Hematopoietic multipotent progenitor cell (in vitro differentiated cells): ENCODE data around the gene ACTN4. TPM values are rescaled to one million over a fixed set of nuclear protein-coding genes. Genes with fewer than 3 reads are reported as not detected.

Experiments
- DNase-seq, 3 donors: peaks; one replicate each; pipeline ENCODE4 v3.0.0-alpha.2; 2011 to 2015; ENCODE audit warnings: low read depth in 2 of 3, low spot score in 2 of 3
- total RNA-seq: library from RNA; depleted of rRNA; stranded (reverse); fragments of >200 nt; gene quantifications from one replicate; pipeline ENCODE4 v1.2.3, GENCODE V29; 2012

The ACTN4 gene
- total RNA-seq, 1 donor = 264 TPM

- no peak for DNase-seq
Measured at GRCh38 chr19:38676023-38676877, 28.8 kb downstream of the ACTN4 start.

DNA sequence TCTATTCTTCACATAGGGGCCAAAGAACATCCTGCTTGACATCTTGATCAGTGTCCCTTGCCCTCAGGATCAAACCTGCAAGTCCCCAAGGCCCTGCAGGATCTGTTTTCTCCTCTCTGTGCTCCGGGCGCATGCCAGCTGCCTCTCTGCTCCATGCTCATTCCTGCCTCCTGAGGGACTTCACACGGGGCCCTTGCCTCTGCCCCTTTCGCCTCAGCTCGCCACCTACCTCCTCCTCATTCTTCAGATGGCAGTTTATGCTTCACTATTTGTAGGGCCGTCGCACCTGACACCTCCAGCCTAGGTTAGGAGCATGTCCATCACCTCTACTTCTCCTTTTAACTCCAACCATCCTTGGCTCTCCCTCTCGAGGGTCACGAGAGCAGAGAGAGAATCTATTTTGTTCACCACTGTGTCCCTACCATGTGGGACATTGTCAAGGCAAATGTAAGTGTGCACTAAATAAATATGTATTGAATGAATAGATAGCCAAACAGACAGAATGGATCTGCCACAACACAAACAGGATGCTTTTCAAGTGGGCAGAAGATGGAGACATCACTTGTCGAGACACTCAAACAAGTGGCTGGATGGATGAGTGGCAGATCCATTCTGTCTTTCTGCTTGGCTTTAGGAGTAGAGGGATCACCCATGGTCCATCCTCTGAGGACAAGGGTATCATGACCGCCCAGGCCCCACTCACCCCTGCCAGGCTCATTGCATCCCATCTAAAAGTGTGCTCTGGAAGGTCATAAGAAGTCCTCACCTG lies 29.6 kb downstream of the ACTN4 start:
- no peak for DNase-seq

- DNase-seq = no peak
Measured at GRCh38 chr19:38678217-38678890, 30.9 kb downstream of the ACTN4 start.

GRCh38 chr19:38678891-38679494 lies 31.5 kb downstream of the ACTN4 start:
- no peak for DNase-seq

DNA sequence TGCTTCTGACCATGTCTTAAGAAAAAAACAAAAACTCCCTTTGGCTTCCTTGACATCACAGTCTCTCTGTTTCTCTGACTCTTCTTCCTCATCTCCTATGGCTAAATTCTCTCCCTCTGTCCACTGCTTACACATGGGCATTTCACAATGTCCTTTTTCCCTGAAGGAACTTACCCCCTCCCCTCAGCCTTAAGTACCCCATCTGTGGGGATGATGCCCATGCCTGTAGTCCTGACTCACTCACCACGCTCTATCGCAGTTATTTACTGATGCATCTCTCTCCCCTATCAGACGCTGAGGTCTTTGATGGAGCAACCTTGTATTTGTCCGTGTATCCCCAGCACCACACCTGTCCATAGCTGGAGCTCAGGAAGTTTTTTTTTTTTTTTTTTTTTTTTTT lies 32.4 kb downstream of the ACTN4 start:
- no peak for DNase-seq

DNA sequence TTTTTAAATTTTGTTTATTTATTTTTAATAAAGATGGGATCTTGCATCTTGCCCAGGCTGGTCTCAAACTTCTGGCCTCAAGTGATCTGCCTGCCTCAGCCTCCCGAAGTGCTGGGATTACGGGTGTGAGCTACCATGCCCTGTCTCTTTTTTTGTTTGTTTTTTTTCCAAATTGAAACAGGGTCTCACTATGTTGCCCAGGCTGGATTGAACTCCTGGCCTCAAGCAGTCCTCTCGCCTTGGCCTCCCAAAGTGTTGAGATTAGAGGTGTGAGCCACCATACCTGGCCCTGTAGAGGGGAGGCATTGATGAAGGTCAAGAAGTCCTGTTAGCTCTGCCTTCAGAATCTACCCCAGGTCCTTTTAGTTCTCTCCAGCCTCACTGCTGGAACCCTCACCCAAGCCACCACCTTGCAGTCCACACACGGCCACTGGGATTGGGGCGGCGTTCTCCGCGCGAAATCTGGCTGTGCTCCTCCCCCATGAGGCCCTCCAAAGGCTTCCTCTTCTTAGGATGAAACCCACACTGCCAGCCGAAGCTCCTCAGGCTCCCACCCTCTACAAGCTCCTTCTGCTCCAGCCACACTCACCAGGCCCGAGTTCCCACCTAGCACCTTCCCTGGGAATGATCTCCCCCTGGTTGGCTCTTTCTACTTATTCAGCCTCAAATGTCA lies 34.9 kb downstream of the ACTN4 start:
- DNase-seq = no peak

GRCh38 chr19:38682872-38683392 lies 35.5 kb downstream of the ACTN4 start:
- no peak for DNase-seq

DNA sequence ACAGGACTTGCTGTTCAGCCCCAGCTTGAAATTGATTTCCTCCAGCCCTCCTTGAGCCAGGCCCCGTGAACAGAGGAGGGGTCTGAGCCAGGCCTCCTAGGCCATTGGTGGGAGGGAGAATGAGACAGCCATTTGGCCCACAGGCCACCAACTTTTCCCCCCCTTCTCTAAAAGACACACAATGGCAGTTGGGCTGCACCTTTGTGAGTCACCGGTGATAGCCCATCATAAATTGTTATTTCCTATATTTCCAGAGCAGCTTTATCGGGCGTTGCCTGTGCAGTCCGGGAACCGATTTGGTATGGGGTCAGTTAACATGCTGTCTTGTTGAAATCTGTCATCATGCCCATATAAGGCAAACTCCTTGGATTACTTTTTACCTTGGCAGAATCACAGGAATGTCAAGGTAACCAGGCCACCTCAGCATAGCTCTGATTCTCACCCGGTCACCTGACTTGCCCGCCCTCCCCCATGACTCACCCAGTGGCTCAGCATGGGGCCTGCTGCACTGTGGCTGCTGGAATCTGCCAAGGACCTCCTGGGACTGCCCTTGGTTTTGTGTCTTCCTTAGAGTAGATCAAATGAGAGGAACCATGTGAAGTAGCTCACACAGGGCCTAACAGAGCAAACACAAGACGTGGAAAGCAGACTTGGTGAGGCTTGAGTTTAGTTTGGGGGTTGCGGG lies 36.1 kb downstream of the ACTN4 start:
- DNase-seq = peak in 2 of 3 donors; percentile 84 to 88

- DNase-seq = no peak
Measured at GRCh38 chr19:38684078-38684861, 36.8 kb downstream of the ACTN4 start.

DNA sequence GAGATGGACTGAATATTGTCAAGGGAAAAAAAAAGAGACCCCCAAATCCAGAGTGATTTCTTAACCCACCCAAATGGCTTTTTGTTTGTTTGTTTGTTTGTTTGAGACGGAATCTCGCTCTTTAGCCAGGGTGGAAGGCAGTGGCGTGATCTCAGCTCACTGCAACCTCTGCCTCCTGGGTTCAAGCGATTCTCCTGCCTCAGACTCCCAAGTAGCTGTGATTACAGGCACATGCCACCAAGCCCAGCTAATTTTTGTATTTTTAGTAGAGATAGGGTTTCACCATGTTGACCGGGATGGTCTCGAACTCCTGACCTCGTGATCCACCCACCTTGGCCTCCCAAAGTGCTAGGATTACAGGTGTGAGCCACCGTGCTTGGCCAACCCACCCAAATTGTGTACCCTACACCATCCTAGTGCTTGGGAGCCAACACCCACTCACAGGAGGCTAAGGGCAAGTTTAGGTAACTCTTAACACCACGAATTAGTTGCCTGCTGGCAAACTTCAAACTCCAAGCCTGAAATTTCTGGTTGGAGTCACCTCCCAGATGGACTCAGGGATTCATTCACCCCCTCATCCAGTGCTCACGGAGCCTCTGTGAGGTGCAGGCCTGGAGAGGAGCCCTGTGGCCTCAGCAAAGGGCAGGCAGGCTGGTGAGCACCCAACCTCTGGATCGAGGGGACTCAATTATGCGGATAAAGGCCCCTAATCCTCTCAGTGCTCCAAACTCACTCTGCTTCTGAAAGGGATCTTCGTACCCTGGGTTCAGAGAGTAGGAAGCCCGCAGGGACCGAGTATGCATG lies 37.6 kb downstream of the ACTN4 start:
- no peak for DNase-seq

- DNase-seq = peak in 1 of 3 donors; percentile 65
Measured at GRCh38 chr19:38685666-38686529, 38.4 kb downstream of the ACTN4 start.

- peak in 1 of 3 donors; percentile 47 for DNase-seq
Measured at GRCh38 chr19:38686530-38686888, 39.1 kb downstream of the ACTN4 start.

DNA sequence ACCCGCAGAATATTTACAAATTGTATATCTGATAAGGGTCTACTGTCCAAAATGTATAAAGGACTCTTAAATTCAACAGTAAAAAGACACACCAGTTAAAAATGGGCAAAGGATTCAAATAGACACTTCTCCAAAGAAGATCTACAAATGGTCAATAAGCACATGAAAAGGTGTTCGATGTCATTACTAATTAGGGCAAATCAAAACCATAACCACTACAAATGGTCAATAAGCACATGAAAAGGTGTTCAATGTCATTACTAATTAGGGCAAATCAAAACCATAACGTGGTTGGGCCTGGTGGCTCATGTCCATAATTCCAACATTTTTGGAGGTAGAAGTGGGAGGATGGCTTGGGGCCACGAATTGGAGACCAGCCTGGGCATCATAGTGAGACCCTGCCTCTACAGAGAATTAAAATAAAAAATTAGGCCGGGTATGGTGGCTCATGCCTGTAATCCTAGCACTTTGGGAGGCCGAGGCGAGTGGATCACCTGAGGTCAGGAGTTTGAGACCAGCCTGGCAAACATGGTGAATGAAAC lies 40.5 kb downstream of the ACTN4 start:
- DNase-seq = no peak

DNA sequence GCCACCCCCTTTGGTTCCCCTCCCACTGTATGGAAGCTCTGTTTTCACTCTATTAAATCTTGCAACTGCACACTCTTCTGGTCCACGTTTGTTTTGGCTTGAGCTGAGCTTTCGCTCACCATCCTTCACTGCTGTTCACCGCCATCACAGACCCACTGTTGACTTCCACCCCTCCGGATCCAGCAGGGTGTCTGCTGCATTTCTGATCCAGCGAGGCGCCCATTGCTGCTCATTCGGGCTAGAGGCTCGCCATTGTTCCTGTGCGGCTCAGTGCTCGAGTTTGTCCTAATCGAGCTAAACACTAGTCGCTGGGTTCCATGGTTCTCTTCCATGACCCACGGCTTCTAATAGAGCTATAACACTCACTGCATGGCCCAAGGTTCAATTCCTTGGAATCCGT lies 42.7 kb downstream of the ACTN4 start:
- no peak for DNase-seq

- no peak for DNase-seq
Measured at GRCh38 chr19:38690832-38691231, 43.4 kb downstream of the ACTN4 start.

GRCh38 chr19:38691938-38692457 lies 44.5 kb downstream of the ACTN4 start:
- no peak for DNase-seq
